DND-41 (cell line): Measurements from ENCODE around the gene DIP2B.

ENCODE experiments used
- ATAC-seq: fragments of 200-7000 bp; cut with Tn5 transposase; 3 replicates; pipeline ENCODE4 v1.9.1; 2021; ENCODE audit warnings: low read depth; ENCODE audit not compliant: insufficient read depth
- DNase-seq: peaks from one replicate; pipeline ENCODE4 v3.0.0-alpha.2; 2020
- H2AFZ ChIP-seq: 2 replicates; pipeline ENCODE4 v1.6.0; 2012; ENCODE audit warnings: low read depth, low read length
- H3K27ac ChIP-seq: 2 replicates; pipeline ENCODE4 v1.5.1; 2012; ENCODE audit warnings: low read length, inconsistent platforms
- H3K27me3 ChIP-seq: fragments of 200-600 bp; sonication (generic); 2 replicates; pipeline ENCODE4 v1.6.0; 2012; ENCODE audit warnings: low read length, mild to moderate bottlenecking, inconsistent platforms; ENCODE audit not compliant: insufficient read depth, poor library complexity
- H3K36me3 ChIP-seq: 2 replicates; pipeline ENCODE4 v1.5.1; 2012; ENCODE audit warnings: low read length, inconsistent platforms; ENCODE audit not compliant: insufficient read depth
- H3K4me1 ChIP-seq: 2 replicates; pipeline ENCODE4 v1.5.1; 2012; ENCODE audit warnings: mild to moderate bottlenecking, low read length; ENCODE audit not compliant: insufficient read depth
- H3K4me2 ChIP-seq: 2 replicates; pipeline ENCODE4 v1.6.0; 2012; ENCODE audit warnings: mild to moderate bottlenecking, moderate library complexity, low read length, inconsistent platforms; ENCODE audit not compliant: insufficient read depth
- H3K4me3 ChIP-seq, 2 experiments: fragments of 200-600 bp in 1 of 2; shearing (Covaris generic) in 1 of 2; 2 replicates each; pipeline ENCODE4 v1.5.1; 2012 to 2016; ENCODE audit warnings: inconsistent platforms in 2 of 2, low read length in 2 of 2, mild to moderate bottlenecking in 2 of 2, low read depth in 1 of 2, moderate library complexity in 1 of 2
- H3K79me2 ChIP-seq: 2 replicates; pipeline ENCODE4 v1.6.0; 2012; ENCODE audit warnings: low read length, inconsistent platforms; ENCODE audit not compliant: insufficient read depth
- H3K9ac ChIP-seq: 2 replicates; pipeline ENCODE4 v1.6.0; 2012; ENCODE audit warnings: low read depth, mild to moderate bottlenecking, inconsistent platforms, low read length, moderate library complexity
- H3K9me3 ChIP-seq: 2 replicates; pipeline ENCODE4 v1.5.1; 2012; ENCODE audit warnings: low read length, moderate library complexity, mild to moderate bottlenecking, inconsistent platforms; ENCODE audit not compliant: insufficient read depth, severe bottlenecking
- H4K20me1 ChIP-seq: 2 replicates; pipeline ENCODE4 v1.6.0; 2012; ENCODE audit warnings: low read length; ENCODE audit not compliant: insufficient read depth
- CTCF ChIP-seq: IDR thresholded peaks from 2 replicates; pipeline ENCODE4 v1.5.1; 2012; ENCODE audit warnings: borderline replicate concordance, low read length, moderate library complexity, mild to moderate bottlenecking; ENCODE audit not compliant: poor library complexity, severe bottlenecking; ENCODE audit errors: extremely low read depth
- EZH2 ChIP-seq: IDR thresholded peaks from 3 replicates; pipeline ENCODE4 v1.6.1; 2012; ENCODE audit warnings: borderline replicate concordance, low read depth, mild to moderate bottlenecking, moderate library complexity, low read length, inconsistent platforms; ENCODE audit not compliant: severe bottlenecking

Gene DIP2B

DNA sequence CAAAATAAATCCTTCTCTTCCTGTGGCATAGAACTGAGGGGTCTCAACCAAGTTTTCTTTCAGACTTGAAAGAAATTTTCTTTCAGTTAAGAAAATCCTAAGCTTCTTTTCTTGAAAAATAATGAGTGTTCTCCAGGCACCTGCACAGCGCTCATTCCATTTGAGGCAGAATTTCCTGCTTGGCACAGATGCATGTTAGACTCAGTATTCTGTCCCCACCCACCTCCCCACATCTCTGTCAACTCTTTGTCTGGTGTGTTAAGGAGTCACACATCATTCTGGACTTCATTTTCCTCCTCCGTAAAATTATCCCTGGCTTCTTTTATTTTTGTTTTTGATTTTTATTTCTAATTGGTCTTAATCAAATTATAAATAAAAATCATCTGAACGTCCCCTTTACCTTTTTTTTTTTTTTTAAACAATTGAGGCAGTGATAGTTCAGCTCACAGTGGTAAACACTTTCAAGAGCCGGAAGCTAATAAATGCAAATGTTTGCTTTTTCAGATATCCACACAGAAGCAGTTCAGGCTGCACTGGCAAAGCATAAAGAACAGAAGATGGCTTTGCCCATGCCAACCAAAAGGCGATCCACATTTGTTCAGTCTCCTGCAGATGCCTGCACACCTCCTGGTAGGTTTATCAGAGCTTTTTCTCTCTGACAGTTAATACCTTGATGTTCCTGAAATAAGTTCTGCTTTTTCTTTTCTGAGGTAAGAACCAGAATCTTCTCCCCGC is 155.1 kb downstream of the DIP2B start:
- Histone ChIP-seq H3K4me1 (peaks cover 15% of the 10 kb centered on the region), H3K36me3 (peaks cover 15% of the 10 kb centered on the region), H3K79me2 (no peaks in the 10 kb centered on the region; the same call in 1 of the 2 replicates), H3K4me2 (no peak overlapping the region), H3K9me3 (no peaks in the 10 kb centered on the region), H3K4me3 (no peak overlapping the region), H3K27ac (0 out of 2 replicates have a peak overlapping the region, but pooled peaks have one; percentile 18), H2AFZ (no peak overlapping the region), H3K9ac (no peak overlapping the region), H4K20me1 (no peaks in the 10 kb centered on the region), H3K27me3 (no peaks in the 10 kb centered on the region)
- no peak for TF ChIP-seq EZH2
- TF ChIP-seq CTCF = no peak
- ATAC-seq (peak; percentile 40; the same call in 1 of the 3 replicates), DNase-seq (peak; percentile 20)

- no peak for TF ChIP-seq CTCF
- no peak for TF ChIP-seq EZH2
- Histone ChIP-seq H3K4me2 (no peak overlapping the region), H3K4me3 (no peak overlapping the region), H2AFZ (no peak overlapping the region), H3K36me3 (peaks cover 15% of the 10 kb centered on the region), H3K4me1 (peaks cover 15% of the 10 kb centered on the region), H3K27ac (no peak overlapping the region), H3K9me3 (no peaks in the 10 kb centered on the region), H3K9ac (no peak overlapping the region), H3K27me3 (no peaks in the 10 kb centered on the region), H3K79me2 (no peaks in the 10 kb centered on the region; the same call in 1 of the 2 replicates), H4K20me1 (no peaks in the 10 kb centered on the region)
- ATAC-seq (no peak), DNase-seq (no peak)
Observed at GRCh38 chr12:50660425-50660822, 155.6 kb downstream of the DIP2B start.

DNA sequence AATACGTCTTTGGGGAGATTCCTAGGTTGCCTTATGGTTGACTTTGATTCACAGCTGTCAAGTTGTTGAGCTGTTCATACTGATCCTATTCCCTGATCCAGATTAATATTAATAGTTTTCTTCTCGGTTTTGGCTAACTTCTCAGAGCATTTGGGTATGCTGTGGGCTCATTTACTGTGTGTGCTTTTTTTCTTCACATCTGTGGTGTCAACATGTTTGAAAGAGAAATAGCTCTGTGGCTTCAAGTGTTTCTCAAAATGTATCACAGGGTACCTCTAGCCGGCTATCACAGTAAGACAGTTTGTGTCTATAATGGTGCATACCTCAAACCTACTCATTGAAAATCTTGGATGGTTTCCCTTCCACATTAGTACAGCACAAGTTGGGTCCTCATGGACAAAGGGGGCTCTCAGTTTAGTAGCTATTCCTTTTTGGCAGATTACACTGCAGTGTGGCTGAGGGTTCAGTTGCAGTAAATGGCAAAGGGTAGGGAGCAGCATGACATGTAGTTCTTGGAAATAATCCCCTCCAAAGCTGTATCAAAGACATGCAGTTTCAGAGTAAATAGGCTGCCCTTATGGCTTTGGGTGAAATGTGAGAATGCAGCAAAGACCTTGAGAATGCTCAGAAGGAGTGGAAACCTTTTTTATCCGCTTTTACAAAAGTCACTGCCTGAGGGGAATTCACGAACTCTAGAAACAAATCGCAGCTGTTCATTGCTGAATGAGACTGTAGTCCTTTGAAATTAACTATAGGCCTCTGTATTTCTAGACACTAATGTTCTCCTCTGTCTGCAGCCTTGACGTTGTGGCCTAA is 156.7 kb downstream of the DIP2B start:
- H4K20me1 ChIP-seq = no peaks in the 10 kb centered on the region
- H3K79me2 ChIP-seq = no peaks in the 10 kb centered on the region; the same call in 1 of the 2 replicates
- H3K4me1 ChIP-seq = peaks cover 15% of the 10 kb centered on the region
- TF ChIP-seq EZH2 (no peak), CTCF (no peak)
- no peak overlapping the region for H3K9ac ChIP-seq
- H3K4me2 ChIP-seq = no peak overlapping the region
- ATAC-seq (no peak), DNase-seq (no peak)
- peaks cover 15% of the 10 kb centered on the region for H3K36me3 ChIP-seq
- no peaks in the 10 kb centered on the region for H3K9me3 ChIP-seq
- no peak overlapping the region for H3K4me3 ChIP-seq
- H2AFZ ChIP-seq = no peak overlapping the region
- H3K27ac ChIP-seq = no peak overlapping the region
- no peaks in the 10 kb centered on the region for H3K27me3 ChIP-seq
